Tibial nerve (tissue), 3 donors: ENCODE measurements around the gene EXOC1.

Experiments
- CTCF ChIP-seq, 5 experiments: fragments of 200-600 bp in 3 of 5; fragments of 450-650 bp in 2 of 5; sonication (generic) in 3 of 5; IDR thresholded peaks; one replicate each; pipeline ENCODE4 v1.5.1; 2016 to 2019; ENCODE audit warnings: antibody characterized with exemption in 5 of 5, mild to moderate bottlenecking in 3 of 5, moderate library complexity in 2 of 5
- POLR2A ChIP-seq, 2 donors: fragments of 450-650 bp; IDR thresholded peaks; one replicate each; pipeline ENCODE4 v1.6.1; 2017; ENCODE audit warnings: antibody characterized with exemption in 2 of 2, mild to moderate bottlenecking in 2 of 2, moderate library complexity in 2 of 2

GRCh38 chr4:55819634-55820033, 33.8 kb upstream of the EXOC1 start, which contains the start of gene EXOC1L:
- no peak for TF ChIP-seq CTCF (IDR thresholded peaks at IDR 0.05)
- TF ChIP-seq POLR2A (IDR thresholded peaks at IDR 0.05) = no peak
